Activated T-cell treated with anti-CD3 and anti-CD28 coated beads, Interleukin-2, amount 50 U/mL, for 72 hours (primary cell): Measurements from ENCODE around the gene AMFR. TPM values are rescaled to one million over a fixed set of nuclear protein-coding genes. Genes with fewer than 3 reads are reported as not detected.
A peak's percentile ranks its signal among the peaks of the same experiment; 100 is the strongest.

Experiments used
- ATAC-seq, 2 donors: fragments of 150-1000 bp; cut with Tn5 transposase; replicated peaks in 1 of 2; 2 replicates each; pipeline ENCODE4 v1.10.0; 2021; ENCODE audit warnings: moderate library complexity in 2 of 2, mild to moderate bottlenecking in 1 of 2
- DNase-seq, 2 donors: peaks; one replicate each; pipeline ENCODE4 v3.0.0; 2021 to 2022; ENCODE audit warnings: mixed read lengths in 1 of 2
- H3K27ac Mint-ChIP-seq: one replicate; pipeline ENCODE4 v1.8.0; 2022; ENCODE audit warnings: mild to moderate bottlenecking, moderate library complexity, mixed read lengths
- H3K27me3 Mint-ChIP-seq: one replicate; pipeline ENCODE4 v1.8.0; 2022; ENCODE audit warnings: low read depth, mixed read lengths
- H3K36me3 Mint-ChIP-seq, 2 donors: one replicate each; pipeline ENCODE4 v1.8.0; 2022; ENCODE audit warnings: mixed read lengths in 2 of 2, mild to moderate bottlenecking in 1 of 2; ENCODE audit not compliant: insufficient read depth in 2 of 2
- H3K4me1 Mint-ChIP-seq: one replicate; pipeline ENCODE4 v1.8.0; 2022; ENCODE audit warnings: low read depth, mixed read lengths
- H3K4me3 Mint-ChIP-seq, 2 donors: one replicate each; pipeline ENCODE4 v1.8.0; 2022; ENCODE audit warnings: mild to moderate bottlenecking in 2 of 2, mixed read lengths in 2 of 2, moderate library complexity in 2 of 2
- H3K9me3 Mint-ChIP-seq, 2 donors: one replicate each; pipeline ENCODE4 v1.8.0; 2022; ENCODE audit warnings: mixed read lengths in 2 of 2
- total RNA-seq, 2 donors: library from RNA; stranded (reverse); gene quantifications; one replicate each; pipeline ENCODE4 v1.2.3, GENCODE V29; 2022

AMFR gene
- total RNA-seq, 2 donors from 2014 or later, result 70.1 to 75.0 TPM

DNA sequence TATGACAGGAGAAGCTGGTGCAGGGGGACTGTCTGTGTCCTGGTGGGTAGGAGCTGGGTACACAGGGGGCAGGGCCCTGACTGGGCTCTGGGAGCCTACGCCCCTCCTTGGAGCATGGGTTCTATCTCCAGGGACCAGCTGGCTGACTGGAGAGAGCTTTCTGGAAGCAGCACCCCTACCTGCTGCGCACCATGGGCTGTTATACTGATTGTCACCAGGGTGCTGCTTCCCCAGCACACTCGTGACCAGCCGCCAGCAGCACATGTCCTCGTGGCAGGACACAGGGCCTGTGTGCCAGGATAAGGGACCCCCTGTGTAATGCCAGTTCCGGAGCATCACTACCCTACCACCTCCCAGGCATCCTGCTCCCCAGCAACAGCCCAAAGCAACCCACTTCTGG, 106.0 kb downstream of the AMFR start:
- H3K4me1 Mint-ChIP-seq, result no peaks in the 10 kb centered on the region
- H3K9me3 Mint-ChIP-seq, result no peaks in the 10 kb centered on the region
- H3K36me3 Mint-ChIP-seq, result no peaks in the 10 kb centered on the region
- DNase-seq (no peak), ATAC-seq (no peak)
- H3K27me3 Mint-ChIP-seq, result peaks cover 17% of the 10 kb centered on the region
- H3K27ac Mint-ChIP-seq, result no peak overlapping the region
- H3K4me3 Mint-ChIP-seq, result no peak overlapping the region

DNA sequence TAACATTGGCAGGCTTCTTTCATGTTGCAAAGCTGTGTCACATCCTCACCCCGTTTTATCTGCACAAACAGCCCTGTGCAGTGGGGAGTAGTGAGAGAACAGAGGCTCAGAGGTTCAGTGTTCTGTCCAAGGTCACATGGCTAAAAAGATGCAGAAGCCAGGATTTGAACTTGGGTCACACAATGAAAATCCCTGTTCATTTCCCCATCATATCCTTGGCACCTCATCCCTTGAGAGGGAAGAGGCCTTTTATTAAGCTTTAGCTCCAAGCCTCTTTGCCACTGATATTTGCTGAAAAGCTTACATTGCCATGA, 106.6 kb downstream of the AMFR start:
- H3K36me3 Mint-ChIP-seq, result no peaks in the 10 kb centered on the region
- H3K4me1 Mint-ChIP-seq, result no peaks in the 10 kb centered on the region
- H3K4me3 Mint-ChIP-seq, result no peak overlapping the region
- no peak for DNase-seq
- no peak overlapping the region for H3K27ac Mint-ChIP-seq
- no peaks in the 10 kb centered on the region for H3K9me3 Mint-ChIP-seq
- peaks cover 17% of the 10 kb centered on the region for H3K27me3 Mint-ChIP-seq
- no peak for ATAC-seq

DNA sequence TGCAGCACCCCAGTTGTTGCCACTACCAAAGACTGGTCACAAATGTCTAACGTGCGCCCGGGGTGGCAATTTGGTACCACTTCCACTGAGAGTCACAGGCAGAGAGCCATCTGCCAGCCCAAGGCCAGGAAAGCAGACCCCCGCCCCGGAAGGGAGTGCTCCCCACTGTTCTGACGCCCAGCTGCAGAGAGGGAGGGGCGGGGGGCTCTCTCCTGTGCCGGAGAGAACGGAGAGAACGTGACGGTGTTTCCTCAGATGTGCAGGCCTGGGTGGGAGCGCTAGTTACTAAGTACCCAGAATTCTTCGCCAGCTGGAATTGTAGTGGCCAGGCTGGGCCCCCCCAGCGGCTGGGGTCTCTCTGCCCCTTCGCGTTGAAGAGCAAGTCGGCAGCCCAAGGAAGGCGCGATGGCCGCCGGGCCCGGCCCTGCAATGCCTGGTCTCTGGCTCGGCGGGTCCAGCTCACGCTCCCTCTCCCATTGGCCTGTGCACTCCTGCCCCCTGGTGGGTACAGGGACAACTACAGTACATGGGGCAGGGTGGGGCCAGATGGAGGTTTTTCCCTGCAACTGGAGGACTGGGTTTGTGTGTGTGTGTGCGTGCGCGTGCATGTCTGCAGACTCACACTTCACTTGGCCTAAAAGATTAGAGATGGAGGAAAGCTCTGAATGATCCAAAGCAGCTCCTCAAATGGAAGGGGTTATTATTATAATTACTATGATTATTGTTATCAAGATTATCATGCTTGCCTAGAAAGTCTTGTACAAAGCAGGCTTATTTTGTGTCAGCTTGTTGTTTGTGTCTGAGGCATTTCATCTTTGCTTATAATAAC, 107.1 kb downstream of the AMFR start:
- ATAC-seq (peak; percentile 98), DNase-seq (peak; percentile 81 to 86)
- H3K27ac Mint-ChIP-seq, result no peak overlapping the region
- H3K27me3 Mint-ChIP-seq, result peaks cover 17% of the 10 kb centered on the region
- H3K4me3 Mint-ChIP-seq, result peak overlapping the region; percentile 53 to 69
- no peaks in the 10 kb centered on the region for H3K9me3 Mint-ChIP-seq
- H3K36me3 Mint-ChIP-seq, result no peaks in the 10 kb centered on the region
- H3K4me1 Mint-ChIP-seq, result no peaks in the 10 kb centered on the region

DNA sequence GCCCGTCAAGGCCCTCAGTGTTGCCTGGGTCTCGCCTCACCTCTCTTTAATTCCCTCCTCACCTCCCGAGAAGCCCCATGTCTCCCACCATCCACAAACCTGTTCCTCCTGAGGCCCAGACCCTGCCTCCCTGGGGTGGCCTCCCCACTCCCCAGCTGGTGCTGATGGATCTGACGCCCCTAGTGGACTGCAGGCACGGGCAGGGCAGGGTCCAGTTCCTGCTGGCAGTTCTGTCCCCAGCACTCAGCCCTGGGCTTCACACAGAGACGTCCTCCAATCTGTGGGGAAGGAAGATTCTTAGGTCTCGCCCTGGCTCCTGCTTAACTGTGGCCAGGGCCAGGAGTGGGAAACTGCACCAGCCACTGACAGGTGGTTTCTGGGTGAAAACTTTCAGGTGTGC, 108.8 kb downstream of the AMFR start:
- no peak overlapping the region for H3K27ac Mint-ChIP-seq
- H3K36me3 Mint-ChIP-seq, result no peaks in the 10 kb centered on the region
- no peaks in the 10 kb centered on the region for H3K4me1 Mint-ChIP-seq
- no peaks in the 10 kb centered on the region for H3K9me3 Mint-ChIP-seq
- no peak overlapping the region for H3K4me3 Mint-ChIP-seq
- ATAC-seq (no peak), DNase-seq (no peak)
- H3K27me3 Mint-ChIP-seq, result peaks cover 17% of the 10 kb centered on the region

DNA sequence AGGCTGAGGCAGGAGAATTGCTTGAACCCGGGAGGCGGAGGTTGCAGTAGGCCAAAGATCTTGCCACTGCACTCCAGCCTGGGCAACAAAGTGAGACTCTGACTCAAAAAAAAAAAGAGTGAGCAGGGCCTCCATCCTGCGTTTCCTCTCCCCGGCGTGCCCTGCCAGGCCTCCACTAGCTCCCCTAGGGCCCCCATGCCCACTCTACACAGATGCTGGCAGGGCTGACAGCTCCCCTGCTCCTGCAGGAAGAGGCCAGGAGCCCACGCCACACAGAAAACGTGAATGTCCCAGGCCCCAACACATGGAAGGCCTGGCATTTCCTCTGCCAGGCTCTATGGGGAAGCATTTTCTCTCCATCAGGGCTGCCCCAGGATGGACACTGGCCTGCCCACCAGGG, 109.4 kb downstream of the AMFR start:
- ATAC-seq, result no peak
- no peak for DNase-seq
- Mint-ChIP-seq H3K4me3 (no peak overlapping the region), H3K4me1 (peaks cover under 1% of the 10 kb centered on the region), H3K27me3 (peaks cover 17% of the 10 kb centered on the region), H3K27ac (no peak overlapping the region), H3K36me3 (no peaks in the 10 kb centered on the region), H3K9me3 (no peaks in the 10 kb centered on the region)

- no peak overlapping the region for H3K27ac Mint-ChIP-seq
- peaks cover 17% of the 10 kb centered on the region for H3K27me3 Mint-ChIP-seq
- DNase-seq, result no peak
- no peaks in the 10 kb centered on the region for H3K36me3 Mint-ChIP-seq
- H3K4me3 Mint-ChIP-seq, result no peak overlapping the region
- H3K4me1 Mint-ChIP-seq, result peaks cover 9% of the 10 kb centered on the region
- no peaks in the 10 kb centered on the region for H3K9me3 Mint-ChIP-seq
- no peak for ATAC-seq
Observed at GRCh38 chr16:56314244-56314850, 111.0 kb downstream of the AMFR start.

- H3K9me3 Mint-ChIP-seq, result no peaks in the 10 kb centered on the region
- DNase-seq (no peak), ATAC-seq (no peak)
- H3K27ac Mint-ChIP-seq, result no peak overlapping the region
- peaks cover 12% of the 10 kb centered on the region for H3K27me3 Mint-ChIP-seq
- H3K4me3 Mint-ChIP-seq, result no peak overlapping the region
- peaks cover 9% of the 10 kb centered on the region for H3K4me1 Mint-ChIP-seq
- no peaks in the 10 kb centered on the region for H3K36me3 Mint-ChIP-seq
Observed at GRCh38 chr16:56312556-56312955, 112.8 kb downstream of the AMFR start.

DNA sequence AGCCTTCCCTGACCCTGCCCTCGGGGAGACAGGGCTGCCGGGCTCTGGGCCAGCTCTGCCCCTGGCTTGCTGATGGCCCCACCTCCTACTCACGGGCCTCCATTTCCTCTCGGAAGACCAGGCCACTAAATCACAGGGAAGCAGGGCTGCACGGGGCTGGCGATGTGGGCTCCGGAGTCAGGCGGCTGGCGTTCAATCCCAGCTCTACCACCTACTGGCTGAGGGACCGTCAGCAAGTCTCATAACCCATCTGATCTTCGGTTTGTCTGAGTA, 113.4 kb downstream of the AMFR start:
- Mint-ChIP-seq H3K36me3 (no peaks in the 10 kb centered on the region), H3K4me1 (peaks cover 9% of the 10 kb centered on the region), H3K27me3 (peaks cover 6% of the 10 kb centered on the region), H3K27ac (no peak overlapping the region), H3K4me3 (no peak overlapping the region), H3K9me3 (no peaks in the 10 kb centered on the region)
- ATAC-seq (no peak), DNase-seq (no peak)

Other genes starting within 250 kb of the AMFR start
- gene GNAO1, start 234.1 kb downstream of the AMFR start, total RNA-seq, result 10 to 100 TPM; 12.2 to 21.0 TPM
- 100 to 1,000 TPM; 304 to 350 TPM for gene NUDT21, start 25.8 kb upstream of the AMFR start, total RNA-seq
- 10 to 100 TPM; 62.6 to 66.1 TPM for gene OGFOD1, start 26.0 kb upstream of the AMFR start, total RNA-seq
- 10 to 100 TPM; 25.7 to 27.6 TPM for gene BBS2, start 94.5 kb upstream of the AMFR start, total RNA-seq
- gene MT4, start 139.5 kb upstream of the AMFR start, total RNA-seq, result not detected
- gene MT3, start 164.0 kb upstream of the AMFR start, total RNA-seq, result 1 to 10 TPM; 3.9 to 6.8 TPM
- 100 to 1,000 TPM; 391 to 529 TPM for gene MT2A, start 183.0 kb upstream of the AMFR start, total RNA-seq
- 100 to 1,000 TPM in 1 of 2 donors, 10 to 100 TPM in 1; 94.7 to 204 TPM for gene MT1E, start 200.2 kb upstream of the AMFR start, total RNA-seq
- under 1 TPM in 1 of 2 donors, not detected in 1; 0.91 TPM for gene MT1M, start 207.1 kb upstream of the AMFR start, total RNA-seq
- gene MT1A, start 213.1 kb upstream of the AMFR start, total RNA-seq, result 1 to 10 TPM in 1 of 2 donors, under 1 TPM in 1; 0.74 to 1.5 TPM
- not detected for gene MT1B, start 226.3 kb upstream of the AMFR start, total RNA-seq
- 10 to 100 TPM; 39.1 to 48.4 TPM for gene MT1F, start 232.4 kb upstream of the AMFR start, total RNA-seq
- gene MT1G, start 242.5 kb upstream of the AMFR start, total RNA-seq, result 10 to 100 TPM; 26.8 to 45.6 TPM
- gene MT1H, start 244.3 kb upstream of the AMFR start, total RNA-seq, result 10 to 100 TPM in 1 of 2 donors, 1 to 10 TPM in 1; 9.6 to 37.5 TPM